GM12891 (cell line): ENCODE results near the gene PIF1.

ENCODE experiments used
- PAX5 ChIP-seq: IDR thresholded peaks from 2 replicates; pipeline ENCODE4 v1.6.1; 2011; ENCODE audit warnings: low read length, moderate library complexity, mild to moderate bottlenecking; ENCODE audit not compliant: insufficient read depth, severe bottlenecking
- POLR2A ChIP-seq: IDR thresholded peaks from 2 replicates; pipeline ENCODE4 v1.6.1; 2011; ENCODE audit warnings: low read depth, low read length, control low read depth
- POLR2AphosphoS5 ChIP-seq: IDR thresholded peaks from 2 replicates; pipeline ENCODE4 v1.6.1; 2011; ENCODE audit warnings: low read depth, low read length, control low read depth
- POU2F2 ChIP-seq: IDR thresholded peaks from 2 replicates; pipeline ENCODE4 v1.6.1; 2011; ENCODE audit warnings: low read depth, mild to moderate bottlenecking, control low read depth, low read length, moderate library complexity
- SPI1 ChIP-seq: IDR thresholded peaks from 2 replicates; pipeline ENCODE4 v1.6.1; 2011; ENCODE audit warnings: low read depth, low read length, control low read depth
- TAF1 ChIP-seq: IDR thresholded peaks from 2 replicates; pipeline ENCODE4 v1.6.1; 2011; ENCODE audit warnings: low read depth, low read length, control low read depth

GRCh38 chr15:64865126-64865997, 39.9 kb upstream of the PIF1 start:
- TF ChIP-seq POLR2A (no peak), POLR2AphosphoS5 (no peak), TAF1 (no peak), SPI1 (no peak), PAX5 (no peak), POU2F2 (no peak)
